Transverse colon (tissue), 4 donors: ENCODE data around the gene IP6K1. TPM values are rescaled to one million over a fixed set of nuclear protein-coding genes. Genes with fewer than 3 reads are reported as not detected.

Source experiments
- DNase-seq: peaks from one replicate; pipeline ENCODE4 v3.0.0-alpha.2; 2019
- H3K27ac ChIP-seq, 4 donors: fragments of 200-600 bp; sonication (generic); 2 replicates each; pipeline ENCODE4 v1.5.1; 2016 to 2018; ENCODE audit warnings: inconsistent platforms in 4 of 4
- H3K27me3 ChIP-seq: fragments of 200-600 bp; sonication (generic); 2 replicates; pipeline ENCODE4 v1.5.1; 2017; ENCODE audit warnings: inconsistent platforms
- H3K36me3 ChIP-seq, 4 donors: fragments of 200-600 bp; sonication (generic); 2 replicates each; pipeline ENCODE4 v1.5.1; 2017 to 2019; ENCODE audit warnings: inconsistent platforms in 4 of 4
- H3K4me1 ChIP-seq, 4 donors: fragments of 200-600 bp; sonication (generic); 2 replicates each; pipeline ENCODE4 v1.5.1; 2017 to 2020; ENCODE audit warnings: inconsistent platforms in 4 of 4
- H3K4me3 ChIP-seq, 4 donors: fragments of 200-600 bp; sonication (generic); 1 replicate in 1 of 4; 2 replicates in 3 of 4; pipeline versions ENCODE4 v1.5.1 to v1.6.1; 2017 to 2019; ENCODE audit warnings: inconsistent platforms in 4 of 4
- H3K9me3 ChIP-seq, 2 donors: fragments of 200-600 bp; sonication (generic); 2 replicates each; pipeline ENCODE4 v1.5.1; 2017 to 2019; ENCODE audit warnings: inconsistent platforms in 2 of 2
- CTCF ChIP-seq, 5 experiments: fragments of 200-600 bp in 3 of 5; fragments of 450-650 bp in 2 of 5; sonication (generic) in 3 of 5; IDR thresholded peaks; 1 replicate in 2 of 5; 2 replicates in 3 of 5; pipeline ENCODE4 v1.5.1; 2016 to 2017; ENCODE audit warnings: antibody characterized with exemption in 5 of 5, inconsistent platforms in 3 of 5, mild to moderate bottlenecking in 2 of 5, moderate library complexity in 1 of 5
- EP300 ChIP-seq: sonication (generic); formaldehyde crosslinking; IDR thresholded peaks from one replicate; pipeline ENCODE4 v1.6.1; 2017; ENCODE audit warnings: antibody characterized with exemption, low read depth
- POLR2A ChIP-seq: fragments of 450-650 bp; IDR thresholded peaks from one replicate; pipeline ENCODE4 v1.6.1; 2016; ENCODE audit warnings: antibody characterized with exemption, mild to moderate bottlenecking, moderate library complexity
- POLR2AphosphoS5 ChIP-seq, 3 donors: sonication (generic); formaldehyde crosslinking; IDR thresholded peaks; one replicate each; pipeline ENCODE4 v1.6.1; 2016; ENCODE audit warnings: antibody characterized with exemption in 3 of 3
- WGBS, 2 donors: methylation state at CpG; one replicate each; pipeline ENCODE4 v1.1.5; 2018; ENCODE audit warnings: low coverage in 1 of 2; 5-methylcytosine and 5-hydroxymethylcytosine counted together
- in situ Hi-C, 4 donors: fragments of 200-750 bp; cut with MboI; loops; one replicate each; pipeline versions ENCODE4 v1.15.0 to v1.15.1; 2017; ENCODE audit warnings: low sequenced_read_pairs in 3 of 4, low pct_ligation_motif_present in 1 of 4, low pct_unique_long_range_greater_than_20kb in 1 of 4
- intact Hi-C: fragments of 100-400 bp; cut with DNase I; formaldehyde crosslinking; loops from one replicate; pipeline ENCODE4 v1.15.1; 2023; ENCODE audit warnings: low total_unique reads
- total RNA-seq, 4 donors: library from RNA; depleted of rRNA; stranded (reverse); fragments of >200 nt; gene quantifications; one replicate each; pipeline ENCODE4 v1.1.0, GENCODE V29; 2016

IP6K1 gene
- total RNA-seq, 4 donors from 2014 or later = 20.5 to 40.7 (median 39.7) TPM

- intact Hi-C loops = no loop called here
- no peak for TF ChIP-seq EP300
- TF ChIP-seq POLR2AphosphoS5 (IDR thresholded peaks at IDR 0.05) = no peak
- no peak for TF ChIP-seq POLR2A
- no peak for TF ChIP-seq CTCF (IDR thresholded peaks at IDR 0.05)
- 86% methylated on average over 26 of the region's 26 CpGs; no CpG with 5 or more reads in 1 of the 2 donors for WGBS, 2 donors
- Histone ChIP-seq H3K27me3 (no peaks in the 10 kb centered on the region), H3K36me3 (peaks cover 0 to 3% (median 0%) of the 10 kb centered on the region in 4 donors), H3K9me3 (no peaks in the 10 kb centered on the region), H3K4me1 (peaks cover 24 to 53% (median 38%) of the 10 kb centered on the region in 4 donors), H3K27ac (peak overlapping the region; percentile 94 to 99 (median 98)), H3K4me3 (no peak overlapping the region)
- no peak for DNase-seq
- in situ Hi-C loops = loop anchor here in 1 of 4 donors (5.0 kb wide), 1 partner anchor 65 kb away; the partner anchor contains the start of gene IP6K1
These were observed 64.2 kb downstream of the IP6K1 start for GRCh38 chr3:49721896-49722781.

- no peaks in the 10 kb centered on the region for H3K27me3 ChIP-seq
- H3K27ac ChIP-seq = no peak overlapping the region
- intact Hi-C loops (no loop called here), in situ Hi-C loops (loop anchor here in 1 of 4 donors (5.0 kb wide), 1 partner anchor 66 kb away; the partner anchor contains the start of gene IP6K1)
- no peak overlapping the region for H3K4me3 ChIP-seq
- peaks cover 24 to 52% (median 37%) of the 10 kb centered on the region in 4 donors for H3K4me1 ChIP-seq
- WGBS, 2 donors = 77 to 88% methylated on average over 4 to 9 of the region's 9 CpGs
- TF ChIP-seq EP300 (no peak), POLR2A (no peak), POLR2AphosphoS5 (IDR thresholded peaks at IDR 0.05) (no peak), CTCF (IDR thresholded peaks at IDR 0.05) (no peak)
- no peaks in the 10 kb centered on the region for H3K9me3 ChIP-seq
- no peak for DNase-seq
- no peaks in the 10 kb centered on the region for H3K36me3 ChIP-seq
These were observed 64.8 kb downstream of the IP6K1 start for GRCh38 chr3:49721596-49721895.

- TF ChIP-seq POLR2AphosphoS5 (IDR thresholded peaks at IDR 0.05) (no peak), CTCF (IDR thresholded peaks at IDR 0.05) (no peak), POLR2A (no peak), EP300 (no peak)
- Histone ChIP-seq H3K36me3 (no peaks in the 10 kb centered on the region), H3K27ac (no peak overlapping the region)
These were observed 65.3 kb downstream of the IP6K1 start for GRCh38 chr3:49720855-49721595.

More at GRCh38 chr3:49720855-49721595, 65.3 kb downstream of the IP6K1 start:
- Histone ChIP-seq H3K4me3 (no peak overlapping the region), H3K4me1 (peaks cover 24 to 47% (median 35%) of the 10 kb centered on the region in 4 donors), H3K27me3 (no peaks in the 10 kb centered on the region), H3K9me3 (no peaks in the 10 kb centered on the region)
- WGBS, 2 donors = 66% methylated on average over 4 of the region's 4 CpGs; no CpG with 5 or more reads in 1 of the 2 donors
- in situ Hi-C loops (loop anchor here in 1 of 4 donors (5.0 kb wide), 1 partner anchor 66 kb away; the partner anchor contains the start of gene IP6K1), intact Hi-C loops (no loop called here)
- DNase-seq = no peak
